SU-DHL-6 (cell line): Measurements from ENCODE around the gene PRR33.

ENCODE experiments used
- EZH2phosphoT487 ChIP-seq: fragments of 200-600 bp; sonication (generic), shearing (Covaris generic); conservative IDR thresholded peaks from 2 replicates; pipeline ENCODE4 v1.6.1; 2018; ENCODE audit warnings: mild to moderate bottlenecking, antibody characterized with exemption, low read length, moderate library complexity, mixed read lengths
- TF ChIP-seq, protein P1 (sequence below): fragments of 200-600 bp; sonication (generic); IDR thresholded peaks from one replicate; pipeline ENCODE4 v1.5.1; 2017; ENCODE audit warnings: antibody characterized with exemption, mild to moderate bottlenecking, low read length, moderate library complexity; ENCODE audit not compliant: insufficient read depth, poor library complexity, severe bottlenecking

GRCh38 chr11:1876361-1877063 is 15.2 kb downstream of the PRR33 start:
- TF ChIP-seq, protein P1, sequence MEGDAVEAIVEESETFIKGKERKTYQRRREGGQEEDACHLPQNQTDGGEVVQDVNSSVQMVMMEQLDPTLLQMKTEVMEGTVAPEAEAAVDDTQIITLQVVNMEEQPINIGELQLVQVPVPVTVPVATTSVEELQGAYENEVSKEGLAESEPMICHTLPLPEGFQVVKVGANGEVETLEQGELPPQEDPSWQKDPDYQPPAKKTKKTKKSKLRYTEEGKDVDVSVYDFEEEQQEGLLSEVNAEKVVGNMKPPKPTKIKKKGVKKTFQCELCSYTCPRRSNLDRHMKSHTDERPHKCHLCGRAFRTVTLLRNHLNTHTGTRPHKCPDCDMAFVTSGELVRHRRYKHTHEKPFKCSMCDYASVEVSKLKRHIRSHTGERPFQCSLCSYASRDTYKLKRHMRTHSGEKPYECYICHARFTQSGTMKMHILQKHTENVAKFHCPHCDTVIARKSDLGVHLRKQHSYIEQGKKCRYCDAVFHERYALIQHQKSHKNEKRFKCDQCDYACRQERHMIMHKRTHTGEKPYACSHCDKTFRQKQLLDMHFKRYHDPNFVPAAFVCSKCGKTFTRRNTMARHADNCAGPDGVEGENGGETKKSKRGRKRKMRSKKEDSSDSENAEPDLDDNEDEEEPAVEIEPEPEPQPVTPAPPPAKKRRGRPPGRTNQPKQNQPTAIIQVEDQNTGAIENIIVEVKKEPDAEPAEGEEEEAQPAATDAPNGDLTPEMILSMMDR: peak; percentile 93
- no peak for TF ChIP-seq EZH2phosphoT487
